ENCODE results near the gene PARP2.

Gene PARP2

GRCh38 chr14:20397511-20397910, 54.1 kb downstream of the PARP2 start:
- DNase-seq (ENCODE audit: low read depth in 3 of 3), result no peak

GRCh38 chr14:20400589-20400964, 57.1 kb downstream of the PARP2 start:
- DNase-seq (ENCODE audit: low read depth in 3 of 3), result no peak

- no peak for DNase-seq (ENCODE audit: low read depth in 3 of 3)
Observed at GRCh38 chr14:20400965-20401593, 57.6 kb downstream of the PARP2 start.

GRCh38 chr14:20403521-20403920, 60.1 kb downstream of the PARP2 start:
- DNase-seq (ENCODE audit: low read depth in 3 of 3), result no peak
